SK-N-MC (cell line): Measurements from ENCODE around the gene COBL.

ENCODE experiments used
- DNase-seq: peaks from one replicate; pipeline ENCODE4 v3.0.0-alpha.2; 2011; ENCODE audit warnings: low read depth, low spot score
- H3K27ac ChIP-seq: fragments of 200-600 bp; sonication (generic); 2 replicates; pipeline ENCODE4 v1.5.1; 2016; ENCODE audit warnings: mixed run types
- H3K36me3 ChIP-seq: fragments of 200-600 bp; sonication (generic); 2 replicates; pipeline ENCODE4 v1.6.1; 2017; ENCODE audit warnings: antibody characterized with exemption, low read length, mixed read lengths; ENCODE audit not compliant: insufficient read depth
- H3K4me3 ChIP-seq: fragments of 200-600 bp; sonication (generic); 2 replicates; pipeline ENCODE4 v1.5.1; 2016
- H3K9ac ChIP-seq: fragments of 200-600 bp; sonication (generic); 2 replicates; pipeline ENCODE4 v1.8.0; 2017; ENCODE audit warnings: mixed run types, mixed read lengths; ENCODE audit not compliant: insufficient read length
- H3K9me3 ChIP-seq: fragments of 200-600 bp; sonication (generic); 2 replicates; pipeline ENCODE4 v1.6.1; 2017; ENCODE audit warnings: low read depth, mild to moderate bottlenecking, antibody characterized with exemption, low read length, moderate library complexity, mixed read lengths
- EZH2 ChIP-seq: fragments of 200-600 bp; sonication (generic); IDR thresholded peaks from one replicate; pipeline ENCODE4 v1.6.1; 2017; ENCODE audit warnings: antibody characterized with exemption
- FOXP2 ChIP-seq: optimal IDR thresholded peaks from 2 replicates; pipeline ENCODE3; 2011; ENCODE audit warnings: mild to moderate bottlenecking, moderate library complexity; ENCODE audit not compliant: insufficient read depth; ENCODE audit errors: extremely low read length, control extremely low read depth
- POLR2AphosphoS5 ChIP-seq: IDR thresholded peaks from 2 replicates; pipeline ENCODE4 v1.6.1; 2012; ENCODE audit warnings: mild to moderate bottlenecking, low read depth, low read length, borderline replicate concordance

Gene COBL

DNA sequence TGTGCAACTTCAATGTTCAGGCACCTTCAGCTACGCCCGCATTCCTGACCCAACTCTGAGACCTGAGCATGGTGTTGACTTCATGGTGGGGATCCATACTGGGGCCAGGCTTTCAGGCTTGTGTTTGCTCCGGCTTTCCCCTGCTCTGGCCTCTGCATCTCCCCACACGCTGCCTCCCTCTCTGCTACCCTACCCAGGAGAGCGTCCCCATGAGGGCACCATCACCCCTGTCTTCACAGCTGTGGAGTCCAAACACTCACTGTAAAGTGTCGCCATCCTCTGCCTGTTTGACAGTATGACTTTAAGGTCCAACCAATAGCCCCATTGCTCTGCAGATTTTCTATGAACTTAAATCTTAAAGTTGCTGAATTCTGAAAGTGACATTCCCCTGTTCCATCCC lies 334.9 kb downstream of the COBL start:
- no peaks in the 10 kb centered on the region for H3K36me3 ChIP-seq
- no peaks in the 10 kb centered on the region for H3K9me3 ChIP-seq
- H3K27ac ChIP-seq, result no peak overlapping the region
- H3K4me3 ChIP-seq, result no peak overlapping the region
- TF ChIP-seq POLR2AphosphoS5 (no peak), EZH2 (no peak)
- H3K9ac ChIP-seq, result no peak overlapping the region
- no peak for DNase-seq

DNA sequence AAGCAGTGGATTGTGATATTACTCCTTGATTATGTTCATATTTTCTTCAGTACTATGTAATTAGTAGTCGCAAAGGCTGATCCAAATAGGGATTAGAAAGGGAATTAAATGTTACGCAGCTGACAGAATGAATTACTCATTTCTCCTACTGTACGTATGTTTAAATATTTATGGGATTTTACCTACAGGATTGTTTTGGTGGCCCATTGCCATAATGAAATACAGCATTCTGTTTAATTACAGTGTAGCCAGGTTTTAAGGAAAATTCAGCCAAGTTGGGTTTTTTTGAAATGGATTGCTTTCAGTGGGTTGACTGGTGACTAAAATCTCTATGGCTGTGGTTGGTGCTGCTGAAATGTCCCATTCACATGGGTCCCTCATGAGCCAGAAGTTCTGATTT lies 336.2 kb downstream of the COBL start:
- Histone ChIP-seq H3K27ac (no peak overlapping the region), H3K4me3 (no peak overlapping the region), H3K36me3 (no peaks in the 10 kb centered on the region), H3K9me3 (no peaks in the 10 kb centered on the region), H3K9ac (no peak overlapping the region)
- TF ChIP-seq EZH2 (no peak), FOXP2 (no peak), POLR2AphosphoS5 (no peak)
- no peak for DNase-seq

DNA sequence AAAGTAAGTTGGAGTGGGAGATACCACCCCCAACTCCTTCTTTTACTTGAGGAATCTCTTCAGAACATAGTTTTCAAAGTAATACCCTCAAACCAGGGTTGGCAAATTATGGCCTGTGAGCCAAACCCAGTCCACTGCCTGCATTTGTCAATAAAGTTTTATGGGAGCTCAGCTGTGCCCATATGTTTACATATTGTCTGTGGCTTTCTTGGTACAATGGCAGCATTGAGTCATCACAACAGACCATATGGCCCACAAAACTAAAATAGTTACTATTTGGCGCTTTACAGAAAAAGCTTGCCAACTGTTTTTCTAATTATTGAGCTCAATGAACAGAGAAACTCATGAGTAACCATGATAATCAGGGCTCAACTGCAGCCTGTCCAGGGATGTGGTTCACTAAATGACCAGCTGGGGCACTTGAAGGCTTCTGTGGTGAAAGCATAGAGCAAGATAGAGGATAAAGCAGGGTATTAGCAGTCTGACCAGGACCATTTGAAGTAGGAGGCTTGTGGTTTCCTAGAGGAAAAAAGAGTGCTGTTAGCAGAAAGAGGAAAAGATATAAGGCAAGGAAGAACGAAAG lies 337.9 kb downstream of the COBL start:
- Histone ChIP-seq H3K9me3 (no peaks in the 10 kb centered on the region), H3K4me3 (no peak overlapping the region), H3K36me3 (no peaks in the 10 kb centered on the region), H3K27ac (no peak overlapping the region), H3K9ac (no peak overlapping the region)
- no peak for DNase-seq
- TF ChIP-seq EZH2 (no peak), FOXP2 (no peak), POLR2AphosphoS5 (no peak)

DNA sequence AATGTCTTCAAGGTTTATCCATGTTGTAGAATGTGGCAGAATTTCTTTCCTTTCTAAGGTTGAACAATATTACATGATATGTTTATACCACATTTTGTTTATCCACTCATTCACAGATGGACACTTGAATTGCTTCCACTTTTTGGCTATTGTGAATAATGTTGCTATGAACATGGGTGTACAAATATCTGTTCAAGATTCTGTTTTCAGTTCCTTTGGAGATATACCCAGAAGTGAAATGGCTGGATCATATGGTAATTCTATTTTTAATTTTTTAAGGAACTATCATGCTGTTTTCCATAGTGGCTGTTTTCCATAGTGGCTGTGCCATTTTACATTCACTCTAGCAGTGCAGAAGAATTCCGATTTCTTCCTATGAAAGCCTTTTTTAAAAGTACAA lies 339.2 kb downstream of the COBL start:
- Histone ChIP-seq H3K9me3 (no peaks in the 10 kb centered on the region), H3K36me3 (no peaks in the 10 kb centered on the region), H3K4me3 (no peak overlapping the region), H3K9ac (no peak overlapping the region), H3K27ac (no peak overlapping the region)
- no peak for TF ChIP-seq EZH2
- TF ChIP-seq POLR2AphosphoS5, result no peak
- TF ChIP-seq FOXP2, result no peak
- no peak for DNase-seq

DNA sequence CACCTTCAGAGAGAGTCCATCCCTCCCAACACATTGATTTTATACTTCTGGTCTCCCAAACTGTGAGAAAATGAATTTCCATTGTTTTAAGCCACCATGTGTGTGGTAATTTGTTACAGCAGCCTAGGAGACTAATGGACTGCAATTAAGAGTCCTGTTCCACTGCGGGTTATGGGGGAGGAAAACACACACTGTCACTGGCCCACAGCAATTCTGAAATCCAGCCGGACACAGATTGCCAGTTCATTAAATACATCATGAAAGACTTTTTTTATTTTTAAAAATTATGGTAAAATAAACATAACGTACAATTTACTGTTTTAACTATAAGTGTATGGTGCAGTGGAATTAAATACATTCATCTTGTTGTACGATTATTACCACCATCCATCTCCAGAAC lies 340.5 kb downstream of the COBL start:
- DNase-seq, result no peak
- TF ChIP-seq EZH2, result no peak
- TF ChIP-seq POLR2AphosphoS5, result no peak
- TF ChIP-seq FOXP2, result no peak
- Histone ChIP-seq H3K9me3 (no peaks in the 10 kb centered on the region), H3K27ac (no peak overlapping the region), H3K9ac (no peak overlapping the region), H3K4me3 (no peak overlapping the region), H3K36me3 (no peaks in the 10 kb centered on the region)

DNA sequence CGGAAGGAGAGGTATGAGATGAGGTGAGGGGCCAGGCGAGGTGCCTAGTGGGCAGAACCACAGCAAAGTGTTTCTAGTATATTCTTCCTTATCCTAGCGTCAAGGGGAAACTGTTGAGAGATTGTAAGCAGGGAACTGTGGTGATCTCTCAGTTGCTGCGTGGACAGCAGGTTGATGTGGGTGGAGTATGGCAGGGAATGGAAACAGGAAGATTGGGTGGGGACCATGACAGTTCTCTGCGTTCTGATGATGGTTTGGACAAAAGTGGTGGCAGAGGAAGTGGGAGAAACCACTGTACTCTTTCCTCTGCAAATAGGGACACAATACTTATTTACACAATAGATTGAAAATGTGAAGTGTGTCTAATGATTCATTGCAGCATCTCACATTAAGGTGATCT lies 342.4 kb downstream of the COBL start:
- no peak for DNase-seq
- Histone ChIP-seq H3K36me3 (no peaks in the 10 kb centered on the region), H3K9ac (no peak overlapping the region), H3K9me3 (no peaks in the 10 kb centered on the region), H3K4me3 (no peak overlapping the region), H3K27ac (no peak overlapping the region)
- TF ChIP-seq EZH2 (no peak), POLR2AphosphoS5 (no peak), FOXP2 (no peak)

DNA sequence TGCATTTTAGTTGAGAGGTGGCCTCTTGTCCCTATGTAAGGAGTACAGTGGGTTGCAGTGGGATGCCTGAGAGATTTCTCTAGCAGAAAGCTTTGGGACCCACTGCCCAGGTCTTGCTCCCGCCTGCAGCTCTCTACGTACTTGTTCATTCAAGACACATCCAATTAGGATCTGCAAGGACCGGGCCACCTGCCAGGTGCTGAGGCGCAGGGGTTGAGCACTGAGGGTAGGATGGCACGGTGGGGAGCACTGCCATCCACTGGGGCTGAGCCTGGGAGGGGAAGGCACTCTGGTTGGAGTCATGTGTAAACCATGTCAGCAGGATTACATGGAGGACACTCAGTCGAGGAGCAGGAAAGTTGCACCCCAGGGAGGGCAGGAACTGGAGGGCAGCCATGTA lies 342.8 kb downstream of the COBL start:
- H3K36me3 ChIP-seq, result no peaks in the 10 kb centered on the region
- H3K9ac ChIP-seq, result no peak overlapping the region
- no peak for DNase-seq
- H3K27ac ChIP-seq, result no peak overlapping the region
- H3K4me3 ChIP-seq, result no peak overlapping the region
- no peaks in the 10 kb centered on the region for H3K9me3 ChIP-seq
- TF ChIP-seq FOXP2 (no peak), EZH2 (no peak), POLR2AphosphoS5 (no peak)

DNA sequence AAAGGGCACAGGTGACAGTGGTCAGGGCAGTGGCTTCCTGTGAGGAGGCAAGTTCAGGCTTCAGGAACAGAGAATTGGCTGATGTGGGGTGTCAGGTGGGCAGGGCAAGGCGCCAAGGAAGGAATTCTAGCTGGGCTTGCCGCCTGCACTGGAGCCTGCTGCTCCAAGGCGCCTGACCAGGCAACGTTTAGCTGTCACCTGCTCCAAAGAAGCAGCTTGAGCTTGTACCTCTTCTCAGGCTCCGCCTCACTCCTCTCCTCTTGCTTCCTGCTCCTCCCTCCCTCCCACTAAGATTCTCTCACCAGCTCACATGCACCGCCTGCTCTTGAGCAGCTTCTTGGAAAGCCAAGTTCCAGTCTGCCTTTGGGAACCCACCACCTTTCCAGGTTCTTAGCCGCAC lies 346.5 kb downstream of the COBL start:
- no peaks in the 10 kb centered on the region for H3K9me3 ChIP-seq
- no peak for DNase-seq
- no peaks in the 10 kb centered on the region for H3K36me3 ChIP-seq
- TF ChIP-seq EZH2 (no peak), FOXP2 (no peak), POLR2AphosphoS5 (no peak)
- H3K27ac ChIP-seq, result no peak overlapping the region
- no peak overlapping the region for H3K9ac ChIP-seq
- no peak overlapping the region for H3K4me3 ChIP-seq
